Suprapubic skin (tissue), 4 donors: ENCODE data around the gene ATP2A1.

Source experiments
- EP300 ChIP-seq: sonication (generic); formaldehyde crosslinking; IDR thresholded peaks from one replicate; pipeline ENCODE4 v1.6.1; 2017; ENCODE audit warnings: antibody characterized with exemption
- POLR2A ChIP-seq, 2 donors: fragments of 450-650 bp; IDR thresholded peaks; one replicate each; pipeline ENCODE4 v1.6.1; 2017; ENCODE audit warnings: antibody characterized with exemption in 2 of 2, mild to moderate bottlenecking in 2 of 2, moderate library complexity in 2 of 2
- POLR2AphosphoS5 ChIP-seq, 3 donors: sonication (generic); formaldehyde crosslinking; IDR thresholded peaks; one replicate each; pipeline ENCODE4 v1.6.1; 2017; ENCODE audit warnings: antibody characterized with exemption in 3 of 3
- TF ChIP-seq, protein P1 (sequence below), 2 donors: fragments of 200-600 bp in 1 of 2; fragments of 450-650 bp in 1 of 2; sonication (generic) in 1 of 2; IDR thresholded peaks; one replicate each; pipeline ENCODE4 v1.5.1; 2016 to 2019; ENCODE audit warnings: antibody characterized with exemption in 2 of 2, mild to moderate bottlenecking in 1 of 2, moderate library complexity in 1 of 2

DNA sequence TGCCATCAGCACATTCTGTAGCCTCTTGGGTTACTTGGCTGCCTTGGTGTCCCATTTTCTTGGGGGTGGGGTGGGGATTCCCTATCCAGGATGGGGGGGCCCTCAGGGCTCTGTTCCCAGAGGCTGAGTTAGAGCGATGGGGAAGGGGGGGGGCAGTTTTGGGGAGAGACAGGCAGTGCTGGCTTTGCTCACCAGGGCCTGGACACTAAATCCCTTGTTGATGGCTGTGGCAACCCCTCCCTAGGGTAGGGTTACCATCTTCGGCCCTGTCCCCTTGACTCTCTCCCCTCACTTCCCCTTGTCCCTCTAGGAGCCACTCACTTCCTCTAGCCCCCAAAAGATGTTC lies 660 bp upstream of the ATP2A1 start:
- TF ChIP-seq POLR2A (IDR thresholded peaks at IDR 0.05), result no peak
- TF ChIP-seq, protein P1, sequence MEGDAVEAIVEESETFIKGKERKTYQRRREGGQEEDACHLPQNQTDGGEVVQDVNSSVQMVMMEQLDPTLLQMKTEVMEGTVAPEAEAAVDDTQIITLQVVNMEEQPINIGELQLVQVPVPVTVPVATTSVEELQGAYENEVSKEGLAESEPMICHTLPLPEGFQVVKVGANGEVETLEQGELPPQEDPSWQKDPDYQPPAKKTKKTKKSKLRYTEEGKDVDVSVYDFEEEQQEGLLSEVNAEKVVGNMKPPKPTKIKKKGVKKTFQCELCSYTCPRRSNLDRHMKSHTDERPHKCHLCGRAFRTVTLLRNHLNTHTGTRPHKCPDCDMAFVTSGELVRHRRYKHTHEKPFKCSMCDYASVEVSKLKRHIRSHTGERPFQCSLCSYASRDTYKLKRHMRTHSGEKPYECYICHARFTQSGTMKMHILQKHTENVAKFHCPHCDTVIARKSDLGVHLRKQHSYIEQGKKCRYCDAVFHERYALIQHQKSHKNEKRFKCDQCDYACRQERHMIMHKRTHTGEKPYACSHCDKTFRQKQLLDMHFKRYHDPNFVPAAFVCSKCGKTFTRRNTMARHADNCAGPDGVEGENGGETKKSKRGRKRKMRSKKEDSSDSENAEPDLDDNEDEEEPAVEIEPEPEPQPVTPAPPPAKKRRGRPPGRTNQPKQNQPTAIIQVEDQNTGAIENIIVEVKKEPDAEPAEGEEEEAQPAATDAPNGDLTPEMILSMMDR (IDR thresholded peaks at IDR 0.05), result no peak
- no peak for TF ChIP-seq POLR2AphosphoS5 (IDR thresholded peaks at IDR 0.05)
- TF ChIP-seq EP300, result no peak
